GM18873 (cell line): ENCODE measurements around the gene DNAH9.

ENCODE experiments used
- ATAC-seq: cut with Tn5 transposase; IDR thresholded peaks from one replicate; pipeline ENCODE4 v1.9.1; 2021; ENCODE audit warnings: mild to moderate bottlenecking, moderate library complexity, moderate number of reproducible peaks; ENCODE audit not compliant: unreplicated experiment, low FRiP score

DNAH9 gene

GRCh38 chr17:11608396-11608795, 10.1 kb downstream of the DNAH9 start:
- no peak for ATAC-seq

- ATAC-seq, result no peak
Measured at GRCh38 chr17:11610999-11611566, 12.8 kb downstream of the DNAH9 start.

- ATAC-seq, result no peak
Measured at GRCh38 chr17:11612956-11613355, 14.7 kb downstream of the DNAH9 start.

- no peak for ATAC-seq
Measured at GRCh38 chr17:11618861-11619566, 20.7 kb downstream of the DNAH9 start.

GRCh38 chr17:11622492-11622891, 24.2 kb downstream of the DNAH9 start:
- no peak for ATAC-seq

- no peak for ATAC-seq
Measured at GRCh38 chr17:11624976-11625375, 26.7 kb downstream of the DNAH9 start.

- no peak for ATAC-seq
Measured at GRCh38 chr17:11625878-11626277, 27.6 kb downstream of the DNAH9 start.

- ATAC-seq, result no peak
Measured at GRCh38 chr17:11627301-11627940, 29.2 kb downstream of the DNAH9 start.

- ATAC-seq, result no peak
Measured at GRCh38 chr17:11628374-11628773, 30.1 kb downstream of the DNAH9 start.

- ATAC-seq, result no peak
Measured at GRCh38 chr17:11628831-11629230, 30.6 kb downstream of the DNAH9 start.

- ATAC-seq, result no peak
Measured at GRCh38 chr17:11636771-11637170, 38.5 kb downstream of the DNAH9 start.

- ATAC-seq, result no peak
Measured at GRCh38 chr17:11637796-11638195, 39.5 kb downstream of the DNAH9 start.

- ATAC-seq, result no peak
Measured at GRCh38 chr17:11638700-11639265, 40.5 kb downstream of the DNAH9 start.

- no peak for ATAC-seq
Measured at GRCh38 chr17:11639736-11640462, 41.6 kb downstream of the DNAH9 start.

GRCh38 chr17:11640463-11640814, 42.2 kb downstream of the DNAH9 start:
- no peak for ATAC-seq

- ATAC-seq, result no peak
Measured at GRCh38 chr17:11641521-11642275, 43.4 kb downstream of the DNAH9 start.

GRCh38 chr17:11642655-11643054, 44.4 kb downstream of the DNAH9 start:
- no peak for ATAC-seq

- no peak for ATAC-seq
Measured at GRCh38 chr17:11643851-11644250, 45.6 kb downstream of the DNAH9 start.

- no peak for ATAC-seq
Measured at GRCh38 chr17:11644265-11645212, 46.3 kb downstream of the DNAH9 start.
